GM21737 (cell line): ENCODE results near the gene DHX29.
A peak's percentile ranks its signal among the peaks of the same experiment; 100 is the strongest.

ENCODE experiments used
- ATAC-seq: cut with Tn5 transposase; IDR thresholded peaks from one replicate; pipeline ENCODE4 v1.9.1; 2021; ENCODE audit warnings: mild to moderate bottlenecking, moderate library complexity; ENCODE audit not compliant: unreplicated experiment

The DHX29 gene

GRCh38 chr5:55232985-55233928 is 74.2 kb downstream of the DHX29 start, which contains the start of gene CCNO:
Gene CCNO, minus strand, starts transcription at chr5:55233608. Its CDS starts 85 bp downstream, at chr5:55233523.
- peak; percentile 63 for ATAC-seq

GRCh38 chr5:55232271-55232984 is 75.1 kb downstream of the DHX29 start:
- ATAC-seq = no peak

GRCh38 chr5:55231919-55232270 is 75.6 kb downstream of the DHX29 start:
- no peak for ATAC-seq

GRCh38 chr5:55231029-55231918 is 76.2 kb downstream of the DHX29 start:
- ATAC-seq = no peak

- ATAC-seq = no peak
These were observed 77.3 kb downstream of the DHX29 start for GRCh38 chr5:55230086-55230629.

- ATAC-seq = no peak
These were observed 79.6 kb downstream of the DHX29 start for GRCh38 chr5:55227664-55228430.

GRCh38 chr5:55226934-55227663 is 80.4 kb downstream of the DHX29 start, which contains the start of gene MCIDAS:
Gene MCIDAS, minus strand, starts transcription at chr5:55227315. Its CDS starts 177 bp downstream, at chr5:55227138.
- peak; percentile 44 for ATAC-seq

- ATAC-seq = peak; percentile 47
These were observed 81.2 kb downstream of the DHX29 start for GRCh38 chr5:55226027-55226933.

GRCh38 chr5:55225346-55225745 is 82.1 kb downstream of the DHX29 start:
- no peak for ATAC-seq

GRCh38 chr5:55223812-55224240 is 83.7 kb downstream of the DHX29 start:
- ATAC-seq = no peak

- no peak for ATAC-seq
These were observed 84.3 kb downstream of the DHX29 start for GRCh38 chr5:55222985-55223811.

- ATAC-seq = no peak
These were observed 85.2 kb downstream of the DHX29 start for GRCh38 chr5:55222092-55222984.

- ATAC-seq = no peak
These were observed 86.9 kb downstream of the DHX29 start for GRCh38 chr5:55220433-55221185.

GRCh38 chr5:55219770-55220169 is 87.7 kb downstream of the DHX29 start:
- ATAC-seq = no peak

- ATAC-seq = no peak
These were observed 88.5 kb downstream of the DHX29 start for GRCh38 chr5:55218967-55219366.
